GM20000 (cell line): Measurements from ENCODE around the gene C11orf54.

ENCODE experiments used
- DNase-seq: peaks from one replicate; pipeline ENCODE4 v3.0.0; 2012; ENCODE audit warnings: low spot score
- TF ChIP-seq, protein P1 (sequence below): IDR thresholded peaks from 2 replicates; pipeline ENCODE4 v1.5.1; 2012; ENCODE audit warnings: mild to moderate bottlenecking, control low read depth; ENCODE audit errors: extremely low read depth, missing control alignments

Gene C11orf54

DNA sequence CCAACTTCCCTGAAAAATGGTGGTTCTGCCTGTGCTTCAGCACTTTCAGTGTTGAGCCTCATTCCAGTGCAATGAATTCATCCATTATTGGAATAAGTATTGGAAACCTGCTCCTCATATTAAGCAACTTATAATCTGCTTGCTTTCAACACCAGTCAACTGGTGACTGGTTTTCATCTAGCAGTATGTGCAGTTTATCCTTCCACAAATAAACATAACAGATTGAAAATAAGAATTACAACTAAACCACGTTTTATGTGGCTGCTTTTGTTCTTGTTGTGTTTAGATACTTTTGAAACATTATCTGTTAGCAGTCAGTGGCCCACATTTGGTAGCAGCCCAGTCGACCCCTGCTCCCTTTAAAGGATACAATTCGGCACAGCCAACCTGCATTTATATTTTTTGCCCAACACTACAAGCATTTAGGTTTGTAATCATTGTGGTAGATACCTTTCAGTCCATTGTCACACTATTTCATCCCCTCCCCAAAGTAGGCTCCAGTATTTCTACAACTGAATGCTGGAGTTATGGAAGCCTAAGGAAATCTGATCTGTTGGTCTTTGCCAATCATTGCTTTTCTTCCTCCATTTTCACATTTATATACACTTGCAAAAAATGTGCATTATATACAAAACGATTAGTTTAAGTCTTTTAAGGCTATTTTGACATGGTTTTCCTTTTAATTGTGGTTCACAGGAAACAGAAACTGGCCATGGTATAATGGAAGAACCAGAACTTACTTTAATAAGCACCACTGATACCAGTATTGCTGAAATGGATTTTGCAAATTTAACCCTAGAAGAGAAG is 13.3 kb upstream of the C11orf54 start:
- DNase-seq, result no peak
- TF ChIP-seq, protein P1, sequence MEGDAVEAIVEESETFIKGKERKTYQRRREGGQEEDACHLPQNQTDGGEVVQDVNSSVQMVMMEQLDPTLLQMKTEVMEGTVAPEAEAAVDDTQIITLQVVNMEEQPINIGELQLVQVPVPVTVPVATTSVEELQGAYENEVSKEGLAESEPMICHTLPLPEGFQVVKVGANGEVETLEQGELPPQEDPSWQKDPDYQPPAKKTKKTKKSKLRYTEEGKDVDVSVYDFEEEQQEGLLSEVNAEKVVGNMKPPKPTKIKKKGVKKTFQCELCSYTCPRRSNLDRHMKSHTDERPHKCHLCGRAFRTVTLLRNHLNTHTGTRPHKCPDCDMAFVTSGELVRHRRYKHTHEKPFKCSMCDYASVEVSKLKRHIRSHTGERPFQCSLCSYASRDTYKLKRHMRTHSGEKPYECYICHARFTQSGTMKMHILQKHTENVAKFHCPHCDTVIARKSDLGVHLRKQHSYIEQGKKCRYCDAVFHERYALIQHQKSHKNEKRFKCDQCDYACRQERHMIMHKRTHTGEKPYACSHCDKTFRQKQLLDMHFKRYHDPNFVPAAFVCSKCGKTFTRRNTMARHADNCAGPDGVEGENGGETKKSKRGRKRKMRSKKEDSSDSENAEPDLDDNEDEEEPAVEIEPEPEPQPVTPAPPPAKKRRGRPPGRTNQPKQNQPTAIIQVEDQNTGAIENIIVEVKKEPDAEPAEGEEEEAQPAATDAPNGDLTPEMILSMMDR, result no peak

DNA sequence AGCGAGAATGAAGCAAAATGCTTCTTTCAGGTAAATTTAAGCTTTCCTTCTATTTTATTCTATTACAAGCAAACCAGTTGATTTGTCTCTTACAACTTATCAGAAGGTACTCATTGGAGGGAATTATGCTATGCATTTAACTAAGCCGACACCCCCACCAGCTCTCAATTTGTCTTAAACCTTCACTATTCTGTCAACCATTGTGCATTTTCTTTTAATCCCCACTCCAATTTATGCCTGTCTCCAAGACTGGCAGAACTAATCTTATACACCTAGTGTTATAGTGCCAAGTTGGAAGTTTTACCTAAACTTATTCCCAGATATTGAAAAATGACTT is 12.7 kb upstream of the C11orf54 start:
- TF ChIP-seq, protein P1, result no peak
- no peak for DNase-seq

DNA sequence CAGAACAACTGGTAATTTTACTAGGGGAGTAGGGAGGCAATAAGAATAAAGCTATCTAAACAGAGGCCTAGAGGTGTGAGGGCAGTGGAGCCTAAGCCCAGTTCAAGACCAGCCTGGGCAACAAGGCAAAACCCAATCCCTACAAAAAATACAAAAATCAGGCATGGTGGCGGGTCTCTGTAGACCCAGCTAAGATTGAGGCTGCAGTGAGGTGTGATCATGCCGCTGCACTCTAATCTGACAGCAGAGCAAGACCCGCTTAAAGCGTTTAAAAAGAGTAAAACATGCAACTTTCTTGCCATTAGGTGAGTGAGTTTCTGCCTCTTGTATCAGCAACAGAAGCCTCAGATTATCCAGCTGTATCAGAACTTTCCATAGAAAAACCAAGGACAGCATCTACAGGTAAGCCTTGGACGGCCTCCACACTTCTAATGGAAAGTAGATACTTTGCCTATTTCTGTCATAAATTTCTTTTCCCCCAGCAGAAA is 12.3 kb upstream of the C11orf54 start:
- TF ChIP-seq, protein P1, result no peak

DNA sequence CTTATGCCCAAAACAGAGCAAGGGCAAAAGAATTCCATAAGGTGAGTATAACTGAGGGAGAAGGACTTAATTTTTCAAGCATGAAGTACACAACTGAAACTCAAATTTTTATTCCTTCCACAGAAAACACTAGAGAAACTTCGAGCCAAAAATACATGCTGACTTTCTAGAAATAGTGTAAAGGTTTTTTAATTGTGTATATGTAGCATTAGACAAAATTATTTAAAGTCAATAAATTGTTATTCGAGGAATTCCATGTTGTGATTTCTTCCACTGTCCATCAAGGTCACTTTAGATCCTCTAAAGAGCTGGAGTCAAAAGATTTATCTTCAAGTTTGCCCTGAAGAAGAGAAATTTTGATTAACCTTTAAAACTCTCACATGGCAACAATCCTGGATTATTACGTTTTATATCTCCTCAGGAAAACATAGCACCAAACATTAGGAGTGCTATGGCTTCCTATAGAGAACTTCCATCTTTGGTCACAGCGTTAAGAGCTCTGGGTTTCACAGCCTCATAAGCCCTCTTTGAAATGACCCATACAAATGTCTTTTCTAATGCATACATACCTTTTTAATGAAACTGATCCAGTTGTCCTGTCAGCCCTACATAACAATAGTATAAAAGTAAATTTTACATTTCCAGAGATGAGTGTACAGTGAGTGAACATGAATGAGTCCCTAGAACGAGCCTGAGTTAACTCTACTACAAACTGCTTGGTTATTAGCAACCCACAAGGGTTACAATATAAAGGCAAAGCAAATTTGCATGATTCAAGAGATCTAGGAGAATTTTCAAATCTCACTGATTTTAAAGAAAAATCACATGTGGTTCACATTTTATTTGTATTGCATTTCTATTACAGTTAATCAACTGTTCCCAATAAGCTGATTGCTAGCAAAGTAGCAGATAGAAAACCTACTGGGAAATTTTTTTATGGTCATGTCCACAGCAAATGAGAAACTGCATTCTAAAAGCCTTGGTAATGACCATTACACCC is 11.1 kb upstream of the C11orf54 start:
- TF ChIP-seq, protein P1, result no peak
- DNase-seq, result no peak

More for the DNA sequence above, 12.3 kb upstream of the C11orf54 start:
- DNase-seq, result no peak

DNA sequence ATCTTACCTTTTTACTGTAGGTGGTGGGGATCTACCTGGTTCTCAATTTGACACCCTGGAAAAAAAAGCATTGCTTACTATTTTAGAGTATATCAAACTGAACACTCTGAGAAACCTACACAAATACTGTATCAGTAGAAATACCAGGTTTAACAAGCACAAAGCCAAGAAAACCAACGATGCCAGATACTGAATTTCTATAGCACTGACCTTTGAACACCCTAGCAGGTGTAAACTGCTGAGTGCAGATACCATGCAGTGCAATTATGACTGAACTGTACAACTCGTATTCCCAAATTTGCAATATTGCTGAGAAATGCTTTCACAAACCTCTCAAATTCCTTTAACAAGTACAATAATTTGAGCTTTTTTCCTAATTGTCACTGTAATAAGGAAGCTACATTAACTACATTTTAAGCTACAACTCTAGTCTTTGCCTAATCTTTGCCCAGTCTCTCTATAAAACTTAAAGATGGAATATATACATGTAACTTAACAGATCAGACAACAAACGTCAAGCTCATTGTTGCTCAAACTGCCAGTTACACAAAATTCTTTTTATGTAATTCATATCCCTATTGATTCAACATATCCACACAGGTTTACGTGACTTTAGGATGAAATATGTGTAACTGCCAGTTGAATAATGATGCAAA is 9.1 kb upstream of the C11orf54 start:
- no peak for DNase-seq
- TF ChIP-seq, protein P1, result no peak

DNA sequence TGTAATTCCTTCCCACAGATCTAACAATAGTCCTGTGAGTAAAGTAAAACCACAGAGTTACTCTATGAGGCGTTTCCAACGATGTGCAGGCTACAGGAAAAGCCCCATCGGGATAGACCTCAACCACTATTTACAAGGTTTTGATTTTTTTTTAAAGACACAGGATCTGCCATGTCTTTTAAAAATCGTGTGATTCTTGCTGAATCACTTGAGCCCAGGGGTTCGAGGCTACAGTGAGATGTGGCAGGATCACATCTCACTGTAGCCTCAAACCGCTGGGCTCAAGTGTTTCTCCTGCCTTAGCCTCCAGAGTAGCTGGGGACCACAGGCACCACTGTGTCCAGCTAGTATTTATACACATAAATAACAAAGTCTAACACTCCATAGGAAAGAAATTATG is 8.0 kb upstream of the C11orf54 start:
- DNase-seq, result no peak
- TF ChIP-seq, protein P1, result no peak
